Measurements from ENCODE around the gene ERVFRD-1. TPM values are rescaled to one million over a fixed set of nuclear protein-coding genes. Genes with fewer than 3 reads are reported as not detected.
"Not testable (repeated sequence)": the region's sequence is repeated elsewhere in the genome, so short reads cannot be mapped to it uniquely, and the experiment has no call there.

Gene ERVFRD-1
- polyA plus RNA-seq, 1 experiment = not detected

DNA sequence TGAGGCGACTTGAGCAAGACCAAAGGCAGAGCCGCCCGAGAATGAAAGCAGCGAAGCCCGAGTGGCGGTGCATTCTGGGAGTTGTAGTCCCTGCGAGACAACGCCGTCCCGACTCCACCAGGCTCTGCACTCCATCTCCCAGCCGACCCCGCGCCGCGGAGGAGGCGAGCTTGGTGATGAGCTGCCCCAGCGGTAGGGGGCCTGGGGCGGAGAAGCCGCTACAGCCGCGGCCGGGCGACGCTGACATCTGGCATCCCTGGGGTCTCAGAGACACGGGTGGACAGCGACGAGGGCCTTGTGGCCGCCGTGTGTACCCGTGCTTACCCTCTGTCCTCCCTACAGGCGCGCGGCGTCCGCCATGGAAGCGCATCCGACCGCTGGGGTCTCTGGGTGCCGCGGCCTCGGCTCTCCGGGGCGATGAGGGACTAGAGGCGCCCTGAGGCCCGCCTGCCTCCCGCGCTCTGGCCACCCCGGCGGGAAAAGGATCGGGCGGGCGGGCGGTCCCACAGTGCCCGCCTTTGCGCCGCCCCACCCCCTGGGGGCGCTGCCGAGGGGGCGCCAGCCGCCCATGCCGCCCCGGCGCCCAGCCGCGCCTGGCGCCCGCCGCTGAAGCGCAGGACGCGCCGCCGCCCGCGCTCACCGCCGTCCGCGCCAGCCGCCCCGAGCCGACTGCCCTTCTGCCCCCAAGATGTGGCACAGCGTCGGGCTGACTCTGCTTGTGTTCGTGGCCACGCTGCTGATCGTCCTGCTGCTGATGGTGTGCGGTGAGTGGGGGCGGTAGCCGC is 17.7 kb downstream of the ERVFRD-1 start, which contains the start of gene SMIM13:
Gene SMIM13, plus strand, starts transcription at position 209 of the 785 bp plus-strand sequence. Its CDS starts 480 bp downstream, at position 689.
- ChIA-PET POLR2A (interaction anchor here (0.7 kb wide), 1 partner anchor 1981 kb away, joined by 4 read pairs; no protein-coding TSS in a partner anchor), CTCF (interaction anchor here (0.5 to 2.8 kb wide), 11 partner anchors 12 to 1007 kb away, joined by 3 to 28 read pairs (median 4); no protein-coding TSS in a partner anchor)
- peak; percentile 96 for DNase-seq (ENCODE audit: low read depth, low spot score)
- Histone ChIP-seq H3K9me3 (ENCODE audit: control insufficient read depth, insufficient read depth, low read length) (no peaks in the 10 kb centered on the region), H3K4me3 (ENCODE audit: low read depth, low read length) (peak within 1 kb of the TSS; percentile 99), H3K27ac (ENCODE audit: low read depth, low read length) (peak within 1 kb of the TSS; percentile 93), H3K27me3 (ENCODE audit: control insufficient read depth, insufficient read depth, low read length) (no peaks in the 10 kb centered on the region)
- TF ChIP-seq, protein P1, sequence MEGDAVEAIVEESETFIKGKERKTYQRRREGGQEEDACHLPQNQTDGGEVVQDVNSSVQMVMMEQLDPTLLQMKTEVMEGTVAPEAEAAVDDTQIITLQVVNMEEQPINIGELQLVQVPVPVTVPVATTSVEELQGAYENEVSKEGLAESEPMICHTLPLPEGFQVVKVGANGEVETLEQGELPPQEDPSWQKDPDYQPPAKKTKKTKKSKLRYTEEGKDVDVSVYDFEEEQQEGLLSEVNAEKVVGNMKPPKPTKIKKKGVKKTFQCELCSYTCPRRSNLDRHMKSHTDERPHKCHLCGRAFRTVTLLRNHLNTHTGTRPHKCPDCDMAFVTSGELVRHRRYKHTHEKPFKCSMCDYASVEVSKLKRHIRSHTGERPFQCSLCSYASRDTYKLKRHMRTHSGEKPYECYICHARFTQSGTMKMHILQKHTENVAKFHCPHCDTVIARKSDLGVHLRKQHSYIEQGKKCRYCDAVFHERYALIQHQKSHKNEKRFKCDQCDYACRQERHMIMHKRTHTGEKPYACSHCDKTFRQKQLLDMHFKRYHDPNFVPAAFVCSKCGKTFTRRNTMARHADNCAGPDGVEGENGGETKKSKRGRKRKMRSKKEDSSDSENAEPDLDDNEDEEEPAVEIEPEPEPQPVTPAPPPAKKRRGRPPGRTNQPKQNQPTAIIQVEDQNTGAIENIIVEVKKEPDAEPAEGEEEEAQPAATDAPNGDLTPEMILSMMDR (IDR thresholded peaks at IDR 0.05; ENCODE audit: low read depth, low read length) = peak; percentile 30; the same call in 1 of the 2 replicates

DNA sequence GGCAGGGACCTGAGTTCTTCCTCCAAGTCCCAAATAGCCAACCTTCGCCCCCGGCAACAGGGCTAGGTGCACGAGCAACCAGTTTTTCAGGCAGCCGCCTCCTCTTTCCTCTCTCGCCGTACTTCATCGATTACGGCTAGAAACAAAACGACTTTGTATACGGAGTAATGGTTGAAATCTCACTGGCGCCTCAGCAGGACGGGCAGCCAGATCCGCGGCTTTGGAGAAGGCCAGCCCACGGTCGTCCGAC is 18.2 kb downstream of the ERVFRD-1 start:
- DNase-seq (ENCODE audit: low read depth, low spot score) = no peak
- Histone ChIP-seq H3K27me3 (ENCODE audit: control insufficient read depth, insufficient read depth, low read length) (no peaks in the 10 kb centered on the region), H3K9me3 (ENCODE audit: control insufficient read depth, insufficient read depth, low read length) (no peaks in the 10 kb centered on the region), H3K27ac (ENCODE audit: low read depth, low read length) (peak overlapping the region; percentile 80), H3K4me3 (ENCODE audit: low read depth, low read length) (peak overlapping the region; percentile 99)
- TF ChIP-seq, protein P1 (IDR thresholded peaks at IDR 0.05; ENCODE audit: low read depth, low read length) = no peak
- ChIA-PET POLR2A (no interaction called here), CTCF (interaction anchor here (0.6 to 1.6 kb wide), 4 partner anchors 143 to 1008 kb away, joined by 3 to 14 read pairs (median 4); no protein-coding TSS in a partner anchor)

DNA sequence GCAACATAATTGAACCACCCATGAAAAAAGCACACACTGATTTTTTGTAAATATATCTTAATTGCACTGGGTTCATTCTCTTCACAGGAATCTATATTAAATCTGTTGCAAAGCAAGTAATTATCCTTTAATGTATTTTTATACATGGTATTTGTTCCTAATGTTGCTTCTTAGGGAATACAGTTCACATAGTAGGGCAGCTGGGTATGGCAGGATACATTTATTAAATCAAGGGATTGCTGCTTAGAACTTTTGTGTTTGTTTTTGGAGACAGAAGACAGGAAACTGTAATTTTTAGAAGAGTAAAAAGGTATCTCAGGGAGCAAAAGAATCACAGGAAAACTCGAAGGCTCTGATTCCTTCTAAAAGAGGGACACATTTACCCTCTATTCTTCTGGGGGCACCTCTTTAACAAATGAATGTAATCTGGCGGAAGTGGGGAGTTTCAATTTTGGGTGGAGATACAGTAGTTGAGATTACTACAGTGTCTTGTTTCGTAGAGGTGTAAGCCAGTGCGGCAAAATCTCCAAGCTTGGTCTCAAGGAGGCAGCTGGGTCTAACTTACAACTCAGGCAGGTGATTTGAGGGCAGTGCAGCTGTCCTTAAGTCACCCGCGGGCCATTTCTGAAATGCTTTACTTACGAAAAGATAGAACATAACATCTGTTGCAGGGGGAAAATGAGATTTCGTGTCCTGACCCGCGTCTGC is 18.7 kb downstream of the ERVFRD-1 start:
- Histone ChIP-seq H3K27ac (ENCODE audit: low read depth, low read length) (peak overlapping the region; percentile 80), H3K4me3 (ENCODE audit: low read depth, low read length) (peak overlapping the region; percentile 99), H3K9me3 (ENCODE audit: control insufficient read depth, insufficient read depth, low read length) (no peaks in the 10 kb centered on the region), H3K27me3 (ENCODE audit: control insufficient read depth, insufficient read depth, low read length) (no peaks in the 10 kb centered on the region)
- CTCF ChIA-PET = interaction anchor here (0.6 to 1.6 kb wide), 4 partner anchors 143 to 1008 kb away, joined by 3 to 14 read pairs (median 4); no protein-coding TSS in a partner anchor
- POLR2A ChIA-PET = no interaction called here
- TF ChIP-seq, protein P1 (IDR thresholded peaks at IDR 0.05; ENCODE audit: low read depth, low read length) = no peak
- no peak for DNase-seq (ENCODE audit: low read depth, low spot score)

DNA sequence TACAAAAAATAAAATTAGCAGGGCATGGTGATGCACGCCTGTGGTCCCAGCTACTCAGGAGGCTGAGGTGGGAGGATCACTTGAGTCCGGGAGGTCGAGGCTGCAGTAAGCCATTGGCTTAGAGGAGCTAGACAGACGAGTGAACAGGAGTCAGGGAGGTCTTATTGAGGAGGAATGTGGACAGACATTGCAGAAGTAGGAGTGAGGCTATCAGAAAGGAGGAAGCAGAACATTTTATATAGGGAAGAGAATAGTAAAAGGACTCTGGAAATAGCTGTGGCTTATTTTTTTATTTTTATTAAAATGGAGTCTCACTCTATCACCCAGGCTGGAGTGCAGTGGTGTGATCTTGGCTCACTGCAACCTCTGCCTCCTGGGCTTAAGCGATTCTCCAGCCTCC is 20.4 kb downstream of the ERVFRD-1 start:
- POLR2A ChIA-PET = interaction anchor here (0.5 kb wide), 1 partner anchor 11 kb away, joined by 5 read pairs; no protein-coding TSS in a partner anchor
- DNase-seq (ENCODE audit: low read depth, low spot score); H3K4me3 ChIP-seq (ENCODE audit: low read depth, low read length); H3K9me3 ChIP-seq (ENCODE audit: control insufficient read depth, insufficient read depth, low read length); H3K27ac ChIP-seq (ENCODE audit: low read depth, low read length); H3K27me3 ChIP-seq (ENCODE audit: control insufficient read depth, insufficient read depth, low read length): not testable (repeated sequence)
- CTCF ChIA-PET = interaction anchor here (1.2 to 1.3 kb wide), 2 partner anchors 22 to 405 kb away, joined by 3 read pairs; no protein-coding TSS in a partner anchor

DNA sequence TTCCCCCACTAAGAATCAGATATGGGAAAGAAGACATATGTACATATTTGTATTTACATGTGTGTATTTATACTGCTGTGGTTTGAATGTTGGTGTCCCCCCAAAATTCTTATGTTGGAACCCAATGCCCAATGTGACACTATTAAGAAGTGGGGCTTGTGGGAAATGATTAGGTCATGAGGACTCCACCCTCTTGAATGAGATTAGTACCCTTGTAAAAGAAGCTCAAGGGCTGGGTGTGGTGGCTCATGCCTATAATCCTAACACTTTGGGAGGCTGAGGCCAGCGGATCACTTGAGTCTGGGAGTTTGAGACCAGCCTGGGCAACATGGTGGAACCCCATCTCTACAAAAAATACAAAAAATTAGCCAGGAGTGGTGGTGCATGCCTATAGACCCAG is 21.8 kb downstream of the ERVFRD-1 start:
- DNase-seq (ENCODE audit: low read depth, low spot score) = no peak
- Histone ChIP-seq H3K27me3 (ENCODE audit: control insufficient read depth, insufficient read depth, low read length) (no peaks in the 10 kb centered on the region), H3K4me3 (ENCODE audit: low read depth, low read length) (no peak overlapping the region), H3K9me3 (ENCODE audit: control insufficient read depth, insufficient read depth, low read length) (peaks cover 3% of the 10 kb centered on the region; the same call in 1 of the 2 replicates), H3K27ac (ENCODE audit: low read depth, low read length) (no peak overlapping the region)
- TF ChIP-seq, protein P1 (IDR thresholded peaks at IDR 0.05; ENCODE audit: low read depth, low read length) = no peak
- ChIA-PET POLR2A (no interaction called here), CTCF (interaction anchor here (1.9 kb wide), 1 partner anchor 486 kb away, joined by 5 read pairs; no protein-coding TSS in a partner anchor)

DNA sequence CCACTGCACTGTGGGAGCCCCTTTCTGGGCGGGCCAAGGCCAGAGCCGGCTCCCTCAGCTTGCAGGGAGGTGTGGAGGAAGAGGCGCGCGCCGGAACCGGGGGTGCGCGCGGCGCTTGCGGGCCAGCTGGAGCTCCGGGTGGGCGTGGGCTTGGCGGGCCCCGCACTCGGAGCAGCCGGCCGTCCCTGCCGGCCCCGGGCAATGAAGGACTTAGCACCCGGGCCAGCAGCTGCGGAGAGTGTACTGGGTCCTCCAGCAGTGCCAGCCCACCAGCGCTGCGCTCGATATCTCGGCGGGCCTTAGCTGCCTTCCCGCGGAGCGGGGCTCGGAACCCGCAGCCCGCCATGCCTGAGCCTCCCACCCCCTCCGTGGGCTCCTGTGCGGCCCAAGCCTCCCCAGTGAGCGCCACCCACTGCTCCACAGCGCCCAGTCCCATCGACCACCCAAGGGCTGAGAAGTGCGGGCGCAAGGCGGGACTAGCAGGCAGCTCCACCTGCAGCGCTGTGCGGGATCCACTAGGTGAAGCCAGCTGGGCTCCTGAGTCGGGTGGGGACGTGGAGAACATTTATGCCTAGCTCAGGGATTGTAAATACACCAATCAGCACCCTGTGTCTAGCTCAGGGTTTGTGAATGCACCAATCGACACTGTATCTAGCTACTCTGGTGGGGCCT is 24.2 kb downstream of the ERVFRD-1 start:
- CTCF ChIA-PET = interaction anchor here (0.6 to 1.9 kb wide), 5 partner anchors 17 to 690 kb away, joined by 3 to 5 read pairs (median 3); no protein-coding TSS in a partner anchor
- POLR2A ChIA-PET; H3K9me3 ChIP-seq (ENCODE audit: control insufficient read depth, insufficient read depth, low read length); H3K27ac ChIP-seq (ENCODE audit: low read depth, low read length); H3K4me3 ChIP-seq (ENCODE audit: low read depth, low read length); H3K27me3 ChIP-seq (ENCODE audit: control insufficient read depth, insufficient read depth, low read length); DNase-seq (ENCODE audit: low read depth, low spot score): not testable (repeated sequence)
